BE2C (cell line): ENCODE results near the gene KLHL26.

Experiments used
- DNase-seq: peaks from one replicate; pipeline ENCODE4 v3.0.0-alpha.2; 2020
- H3K27me3 ChIP-seq: fragments of 250-450 bp; sonication (Bioruptor Pico); 2 replicates; pipeline ENCODE4 v1.5.1; 2020; ENCODE audit warnings: mild to moderate bottlenecking
- H3K36me3 ChIP-seq: fragments of 250-450 bp; sonication (Bioruptor Pico); 2 replicates; pipeline ENCODE4 v1.5.1; 2020; ENCODE audit warnings: mild to moderate bottlenecking
- H3K4me1 ChIP-seq: fragments of 250-450 bp; sonication (Bioruptor Pico); 2 replicates; pipeline ENCODE4 v1.5.1; 2020
- H3K4me3 ChIP-seq: 2 replicates; pipeline ENCODE4 v1.5.1; 2011; ENCODE audit warnings: low read depth, low read length
- H3K9me3 ChIP-seq: fragments of 250-450 bp; sonication (Bioruptor Pico); 2 replicates; pipeline ENCODE4 v1.5.1; 2020
- CTCF ChIP-seq: IDR thresholded peaks from 2 replicates; pipeline ENCODE4 v1.5.1; 2012; ENCODE audit warnings: mild to moderate bottlenecking, low read depth, low read length

The KLHL26 gene

DNA sequence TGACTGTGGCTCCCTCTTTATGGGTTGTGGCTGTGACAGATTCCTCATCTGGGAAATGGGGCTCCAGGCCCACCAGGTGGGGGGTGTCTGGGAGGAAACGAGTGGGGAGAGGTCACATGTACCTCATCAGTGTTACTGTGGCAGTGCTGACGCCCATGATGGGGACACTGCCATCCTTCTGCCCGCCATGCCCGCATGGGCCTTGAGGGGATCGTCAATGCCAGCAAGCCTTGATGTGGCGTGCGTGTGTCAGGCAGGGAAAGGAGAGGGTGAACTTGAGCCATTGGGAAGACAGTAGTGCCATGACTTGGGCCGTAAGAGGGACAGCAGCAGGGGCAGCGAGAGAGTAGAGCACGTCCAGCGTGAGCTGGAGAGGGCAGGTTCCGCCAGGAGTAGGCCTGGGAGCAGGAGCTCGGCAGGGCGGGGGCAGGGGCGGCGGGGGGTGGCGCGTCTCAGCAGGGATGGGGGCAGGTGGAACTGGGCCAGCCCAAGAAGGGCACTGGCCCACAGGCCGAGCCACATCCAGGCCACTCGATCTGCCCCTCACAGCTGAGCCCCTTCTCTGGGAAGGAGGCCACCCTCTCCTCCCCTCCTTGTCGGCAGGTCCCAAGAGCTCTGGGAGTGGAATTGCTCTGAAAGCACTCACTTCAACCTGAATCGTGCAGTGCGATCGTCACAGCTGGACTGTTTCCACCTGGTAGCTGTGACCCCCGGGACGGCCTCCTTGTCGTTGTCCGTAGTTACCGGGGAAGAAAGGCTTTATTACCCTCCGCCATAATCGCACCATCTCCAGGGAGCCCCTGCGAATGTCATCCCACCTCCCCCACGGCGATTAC, 9.9 kb downstream of the KLHL26 start:
- Histone ChIP-seq H3K36me3 (no peaks in the 10 kb centered on the region), H3K4me1 (no peaks in the 10 kb centered on the region; the same call in 1 of the 2 replicates), H3K9me3 (peaks cover 6% of the 10 kb centered on the region), H3K4me3 (no peak overlapping the region), H3K27me3 (no peaks in the 10 kb centered on the region)
- TF ChIP-seq CTCF, result no peak
- DNase-seq, result no peak

- H3K4me3 ChIP-seq, result no peak overlapping the region
- no peaks in the 10 kb centered on the region; the same call in 1 of the 2 replicates for H3K4me1 ChIP-seq
- no peak for DNase-seq
- H3K9me3 ChIP-seq, result peaks cover 6% of the 10 kb centered on the region
- TF ChIP-seq CTCF, result no peak
- no peaks in the 10 kb centered on the region for H3K27me3 ChIP-seq
- no peaks in the 10 kb centered on the region for H3K36me3 ChIP-seq
These were observed 10.5 kb downstream of the KLHL26 start for GRCh38 chr19:18647371-18647767.

GRCh38 chr19:18647807-18648206, 11.0 kb downstream of the KLHL26 start:
- DNase-seq, result no peak
- Histone ChIP-seq H3K36me3 (no peaks in the 10 kb centered on the region), H3K4me3 (no peak overlapping the region), H3K27me3 (no peaks in the 10 kb centered on the region), H3K9me3 (peaks cover 6% of the 10 kb centered on the region), H3K4me1 (no peaks in the 10 kb centered on the region; the same call in 1 of the 2 replicates)
- no peak for TF ChIP-seq CTCF

DNA sequence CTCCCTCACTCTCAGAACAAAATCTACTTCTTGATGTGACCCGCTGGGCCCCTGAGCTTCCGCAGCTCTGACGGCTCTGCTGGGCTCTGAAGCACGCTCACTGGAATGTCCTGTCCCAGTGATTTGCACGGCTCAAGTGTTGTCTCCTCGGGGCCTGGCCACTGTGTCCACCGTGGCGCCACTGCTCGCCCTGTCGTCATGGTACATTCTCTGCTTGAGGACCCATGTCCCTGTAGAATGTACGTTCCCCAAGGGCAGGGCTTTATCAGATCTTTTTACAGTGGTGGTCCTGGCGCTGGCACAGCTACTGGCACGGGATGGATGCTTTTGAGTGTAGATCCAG, 12.1 kb downstream of the KLHL26 start:
- no peaks in the 10 kb centered on the region for H3K36me3 ChIP-seq
- no peaks in the 10 kb centered on the region; the same call in 1 of the 2 replicates for H3K4me1 ChIP-seq
- no peak overlapping the region for H3K4me3 ChIP-seq
- TF ChIP-seq CTCF, result no peak
- H3K27me3 ChIP-seq, result no peaks in the 10 kb centered on the region
- no peak for DNase-seq
- peaks cover 1% of the 10 kb centered on the region for H3K9me3 ChIP-seq

- no peaks in the 10 kb centered on the region for H3K36me3 ChIP-seq
- peak; percentile 51 for DNase-seq
- H3K27me3 ChIP-seq, result no peaks in the 10 kb centered on the region
- no peaks in the 10 kb centered on the region for H3K9me3 ChIP-seq
- H3K4me3 ChIP-seq, result no peak overlapping the region
- no peak for TF ChIP-seq CTCF
- no peaks in the 10 kb centered on the region; the same call in 1 of the 2 replicates for H3K4me1 ChIP-seq
These were observed 12.7 kb downstream of the KLHL26 start for GRCh38 chr19:18649371-18650020.

DNA sequence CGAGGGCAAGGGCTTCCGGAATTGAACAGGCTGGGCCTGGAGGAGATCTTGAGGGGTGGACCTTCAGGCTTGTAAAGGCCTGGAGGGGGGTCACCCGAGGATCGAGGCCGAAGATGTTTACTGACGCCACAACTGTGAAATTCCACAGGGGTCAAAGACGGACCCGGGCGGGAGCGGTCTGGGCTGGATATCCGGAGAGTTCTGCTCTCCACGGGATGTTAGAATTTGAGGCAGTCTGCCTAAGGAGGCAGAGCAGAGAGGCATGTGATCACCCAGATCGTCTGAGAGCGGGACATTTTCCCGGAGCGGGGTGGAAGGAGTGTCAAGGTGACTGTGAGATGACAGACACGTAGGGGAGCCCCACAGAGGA, 13.2 kb downstream of the KLHL26 start:
- DNase-seq, result no peak
- Histone ChIP-seq H3K4me3 (no peak overlapping the region), H3K4me1 (no peaks in the 10 kb centered on the region; the same call in 1 of the 2 replicates), H3K36me3 (no peaks in the 10 kb centered on the region), H3K27me3 (no peaks in the 10 kb centered on the region), H3K9me3 (no peaks in the 10 kb centered on the region)
- no peak for TF ChIP-seq CTCF
